Stomach (tissue), 9 donors: ENCODE results near the gene SP140. TPM values are rescaled to one million over a fixed set of nuclear protein-coding genes. Genes with fewer than 3 reads are reported as not detected.

Source experiments
- DNase-seq, 2 donors: peaks; one replicate each; pipeline versions ENCODE4 v3.0.0 to v3.0.0-alpha.2; 2013 to 2019
- H3K27ac ChIP-seq, 5 donors: fragments of 200-600 bp in 4 of 5; sonication (generic) in 4 of 5; one replicate each; pipeline ENCODE4 v1.5.1; 2013 to 2019; ENCODE audit warnings: mild to moderate bottlenecking in 1 of 5, moderate library complexity in 1 of 5
- H3K27me3 ChIP-seq, 3 donors: fragments of 200-600 bp; sonication (generic); one replicate each; pipeline ENCODE4 v1.5.1; 2017 to 2019; ENCODE audit warnings: mixed run types in 1 of 3
- H3K36me3 ChIP-seq, 4 donors: fragments of 200-600 bp; sonication (generic); 1 replicate in 3 of 4; 2 replicates in 1 of 4; pipeline ENCODE4 v1.5.1; 2016 to 2019
- H3K4me1 ChIP-seq, 4 donors: fragments of 200-600 bp; sonication (generic); one replicate each; pipeline ENCODE4 v1.5.1; 2016 to 2019
- H3K4me3 ChIP-seq, 4 donors: fragments of 200-600 bp; sonication (generic) in 3 of 4; one replicate each; pipeline ENCODE4 v1.5.1; 2016 to 2019; ENCODE audit warnings: mild to moderate bottlenecking in 1 of 4
- H3K9me3 ChIP-seq, 4 donors: fragments of 200-600 bp; sonication (generic); one replicate each; pipeline ENCODE4 v1.5.1; 2016 to 2019
- CTCF ChIP-seq, 7 experiments: fragments of 450-650 bp in 4 of 7; fragments of 200-600 bp in 3 of 7; sonication (generic) in 3 of 7; IDR thresholded peaks; one replicate each; pipeline ENCODE4 v1.5.1; 2016 to 2019; ENCODE audit warnings: antibody characterized with exemption in 7 of 7, control low read depth in 2 of 7, mild to moderate bottlenecking in 1 of 7
- EP300 ChIP-seq: sonication (generic); formaldehyde crosslinking; IDR thresholded peaks from one replicate; pipeline ENCODE4 v1.6.1; 2017; ENCODE audit warnings: antibody characterized with exemption
- POLR2A ChIP-seq, 4 donors: fragments of 450-650 bp; IDR thresholded peaks; one replicate each; pipeline ENCODE4 v1.6.1; 2016; ENCODE audit warnings: antibody characterized with exemption in 4 of 4, control low read depth in 2 of 4, mild to moderate bottlenecking in 1 of 4, moderate library complexity in 1 of 4
- POLR2AphosphoS5 ChIP-seq, 3 donors: sonication (generic); formaldehyde crosslinking; IDR thresholded peaks; one replicate each; pipeline ENCODE4 v1.6.1; 2016; ENCODE audit warnings: antibody characterized with exemption in 3 of 3
- WGBS, 5 donors: extraction: QIAGEN DNeasy Blood & Tissue Kit in 3 of 5; methylation state at CpG; one replicate each; pipeline versions ENCODE4 v1.1.5 to v1.1.7; 2013 to 2018; 5-methylcytosine and 5-hydroxymethylcytosine counted together
- intact Hi-C: fragments of 100-400 bp; cut with DNase I; formaldehyde crosslinking; loops from one replicate; pipeline ENCODE4 v1.15.1; 2023; ENCODE audit warnings: low total_unique reads
- polyA plus RNA-seq, 3 donors: library from polyadenylated mRNA; stranded (reverse); fragments of 200-250 nt; gene quantifications; one replicate each; pipeline ENCODE4 v1.2.3, GENCODE V29; 2013
- total RNA-seq, 5 donors: library from RNA; depleted of rRNA; stranded (reverse); fragments of >200 nt; gene quantifications; one replicate each; pipeline versions ENCODE4 v1.1.0 to v1.2.3, GENCODE V29; 2014 to 2016
- donor health status: healthy with polysubstance abuse.
- donor health status: Bipolar disorder and iron deficiency.
- donor health status: healthy.

The SP140 gene
- total and polyA plus RNA-seq, 8 donors: 1.1 to 6.4 (median 2.0) TPM; not detected in 1

- no peak for TF ChIP-seq EP300
- no peaks in the 10 kb centered on the region for H3K27me3 ChIP-seq
- no peak overlapping the region for H3K27ac ChIP-seq
- WGBS, 5 donors: 86 to 96% (median 91%) methylated on average over 2 of the region's 2 CpGs
- H3K4me1 ChIP-seq: no peaks in the 10 kb centered on the region
- H3K4me3 ChIP-seq: no peak overlapping the region
- H3K9me3 ChIP-seq: no peaks in the 10 kb centered on the region
- DNase-seq: no peak
- no peaks in the 10 kb centered on the region for H3K36me3 ChIP-seq
- intact Hi-C loops: no loop called here
Observed at GRCh38 chr2:230250231-230250630, 24.7 kb downstream of the SP140 start.

GRCh38 chr2:230254152-230254881 lies 28.8 kb downstream of the SP140 start:
- no peak for DNase-seq
- TF ChIP-seq EP300 (no peak), CTCF (IDR thresholded peaks at IDR 0.05) (no peak), POLR2AphosphoS5 (IDR thresholded peaks at IDR 0.05) (no peak), POLR2A (IDR thresholded peaks at IDR 0.05) (no peak)
- Histone ChIP-seq H3K4me3 (no peak overlapping the region), H3K27me3 (no peaks in the 10 kb centered on the region), H3K36me3 (no peaks in the 10 kb centered on the region), H3K27ac (no peak overlapping the region), H3K9me3 (no peaks in the 10 kb centered on the region), H3K4me1 (no peaks in the 10 kb centered on the region)
- intact Hi-C loops: no loop called here
- WGBS, 5 donors: 76 to 83% (median 82%) methylated on average over 4 of the region's 4 CpGs

GRCh38 chr2:230256733-230257332 lies 31.3 kb downstream of the SP140 start:
- H3K27me3 ChIP-seq: no peaks in the 10 kb centered on the region
- DNase-seq: no peak
- H3K9me3 ChIP-seq: no peaks in the 10 kb centered on the region
- no peak overlapping the region for H3K4me3 ChIP-seq
- intact Hi-C loops: no loop called here
- H3K36me3 ChIP-seq: no peaks in the 10 kb centered on the region
- TF ChIP-seq POLR2AphosphoS5 (IDR thresholded peaks at IDR 0.05) (no peak), CTCF (IDR thresholded peaks at IDR 0.05) (no peak), EP300 (no peak), POLR2A (IDR thresholded peaks at IDR 0.05) (no peak)
- no peak overlapping the region for H3K27ac ChIP-seq
- no peaks in the 10 kb centered on the region for H3K4me1 ChIP-seq
- 36 to 55% (median 44%) methylated on average over 3 of the region's 3 CpGs for WGBS, 5 donors

- no peak for DNase-seq
Observed at GRCh38 chr2:230258483-230258882, 32.9 kb downstream of the SP140 start.

More at GRCh38 chr2:230258483-230258882, 32.9 kb downstream of the SP140 start:
- Histone ChIP-seq H3K36me3 (no peaks in the 10 kb centered on the region), H3K9me3 (no peaks in the 10 kb centered on the region), H3K27ac (no peak overlapping the region), H3K4me1 (no peaks in the 10 kb centered on the region), H3K27me3 (no peaks in the 10 kb centered on the region), H3K4me3 (no peak overlapping the region)
- intact Hi-C loops: no loop called here
- WGBS, 5 donors: 67 to 81% (median 75%) methylated on average over 4 of the region's 4 CpGs
- TF ChIP-seq EP300: no peak
- TF ChIP-seq CTCF (IDR thresholded peaks at IDR 0.05): no peak
- TF ChIP-seq POLR2AphosphoS5 (IDR thresholded peaks at IDR 0.05): no peak
- no peak for TF ChIP-seq POLR2A (IDR thresholded peaks at IDR 0.05)
